Heart left ventricle (tissue), 16 donors: ENCODE data around the gene TLK2. TPM values are rescaled to one million over a fixed set of nuclear protein-coding genes. Genes with fewer than 3 reads are reported as not detected.
"Not testable (repeated sequence)": the region's sequence is repeated elsewhere in the genome, so short reads cannot be mapped to it uniquely, and the experiment has no call there.

Experiments
- ATAC-seq, 4 donors: fragments of 200-7000 bp; cut with Tn5 transposase; one replicate each; pipeline ENCODE4 v1.9.1; 2020 to 2022; ENCODE audit warnings: moderate library complexity in 4 of 4, mild to moderate bottlenecking in 3 of 4, moderate number of reproducible peaks in 1 of 4
- DNase-seq, 5 donors: peaks; one replicate each; pipeline ENCODE4 v3.0.0-alpha.2; 2020
- H3K27ac ChIP-seq, 12 donors: fragments of 200-600 bp; sonication (generic) in 4 of 12; one replicate each; pipeline versions ENCODE4 v1.5.0 to v1.8.0; 2016 to 2022; ENCODE audit warnings: mild to moderate bottlenecking in 2 of 12
- H3K27me3 ChIP-seq, 9 donors: fragments of 200-600 bp; sonication (generic) in 2 of 9; one replicate each; pipeline versions ENCODE4 v1.5.1 to v1.8.0; 2016 to 2022; ENCODE audit warnings: mild to moderate bottlenecking in 3 of 9
- H3K36me3 ChIP-seq, 9 donors: fragments of 200-600 bp; sonication (generic) in 2 of 9; one replicate each; pipeline versions ENCODE4 v1.5.0 to v1.8.0; 2018 to 2022; ENCODE audit warnings: mild to moderate bottlenecking in 2 of 9
- H3K4me1 ChIP-seq, 12 donors: fragments of 200-600 bp; sonication (generic) in 4 of 12; one replicate each; pipeline versions ENCODE4 v1.5.0 to v1.8.0; 2016 to 2022; ENCODE audit warnings: mild to moderate bottlenecking in 3 of 12
- H3K4me3 ChIP-seq, 12 donors: fragments of 200-600 bp; sonication (generic) in 4 of 12; one replicate each; pipeline versions ENCODE4 v1.5.0 to v1.8.0; 2017 to 2022; ENCODE audit warnings: mild to moderate bottlenecking in 9 of 12, moderate library complexity in 4 of 12
- H3K9me3 ChIP-seq, 12 donors: fragments of 200-600 bp; sonication (generic) in 4 of 12; one replicate each; pipeline versions ENCODE4 v1.5.0 to v1.8.0; 2016 to 2022; ENCODE audit warnings: mild to moderate bottlenecking in 1 of 12
- POLR2A ChIP-seq, 2 donors: fragments of 450-650 bp; IDR thresholded peaks; one replicate each; pipeline ENCODE4 v1.6.1; 2017; ENCODE audit warnings: antibody characterized with exemption in 2 of 2, mild to moderate bottlenecking in 2 of 2, moderate library complexity in 2 of 2
- WGBS, 4 donors: extraction: QIAGEN DNeasy Blood & Tissue Kit in 2 of 4; methylation state at CpG; one replicate each; pipeline versions ENCODE4 v1.1.5 to v1.1.7; 2013 to 2018; 5-methylcytosine and 5-hydroxymethylcytosine counted together
- intact Hi-C, 10 donors: fragments of 100-400 bp; cut with DNase I; formaldehyde crosslinking; loops; one replicate each; pipeline versions ENCODE4 v1.11.1 to v1.14.2; 2022
- polyA plus RNA-seq, 2 donors: library from polyadenylated mRNA; stranded (reverse); fragments of 200-250 nt; gene quantifications; one replicate each; pipeline ENCODE4 v1.2.3, GENCODE V29; 2013
- total RNA-seq, 9 donors: library from RNA; depleted of rRNA in 2 of 9; stranded (reverse); fragments of >200 nt in 2 of 9; fragmentation: NEBNext Ultra II Directional in 3 of 9; extraction: Animal tissue kit (Norgen Biotek cat#: 25700) in 3 of 9; gene quantifications; one replicate each; pipeline versions ENCODE4 v1.1.0 to v1.2.4, GENCODE V29; 2016 to 2023
- TF ChIP-seq, protein P1 (sequence below), 12 donors: fragments of 200-600 bp; sonication (generic) in 4 of 12; IDR thresholded peaks; one replicate each; pipeline versions ENCODE4 v1.5.0 to v1.8.0; 2018 to 2022; ENCODE audit warnings: antibody characterized with exemption in 12 of 12, mild to moderate bottlenecking in 5 of 12
- donor health status: ischemic (EF 13 %, LVEDD 7.1; RV severe dilation, severe dysfunction).
- donor health status: healthy with polysubstance abuse.
- donor health status: DM: no; HTN: yes; CAD: no.
- donor health status: DM: no; HTN: no; CAD: no.
- donor health status: ischemic (EF 25% LVEDD 6.9; RV normal size, moderate dysfunction).
- donor health status: ischemic (EF 25% LVEDD 5.7; RV mildly dilated, moderate dysfunction).
- donor health status: healthy.
- donor health status: DM: yes; HTN: yes; CAD: no.
- donor health status: ischemic (EF 35%, LVEDD 5.7; RV mildly dilated, moderate dysfunction).
- donor health status: nonischemic (EF 11% LVEDD 7.7; RV severe dilation, severe dysfunction).
- donor health status: DM: yes; HTN: yes; CAD: no.
- donor health status: PGD.
- donor health status: ischemic (EF 29% LVEDD 5.4; RV normal size, mild dysfunction).
- donor health status: nonischemic (EF 23%, LVEDD 6.1; RV moderate dilation, normal function).

TLK2 gene
- total and polyA plus RNA-seq, 11 donors, result 11.0 to 36.8 (median 29.5) TPM

DNA sequence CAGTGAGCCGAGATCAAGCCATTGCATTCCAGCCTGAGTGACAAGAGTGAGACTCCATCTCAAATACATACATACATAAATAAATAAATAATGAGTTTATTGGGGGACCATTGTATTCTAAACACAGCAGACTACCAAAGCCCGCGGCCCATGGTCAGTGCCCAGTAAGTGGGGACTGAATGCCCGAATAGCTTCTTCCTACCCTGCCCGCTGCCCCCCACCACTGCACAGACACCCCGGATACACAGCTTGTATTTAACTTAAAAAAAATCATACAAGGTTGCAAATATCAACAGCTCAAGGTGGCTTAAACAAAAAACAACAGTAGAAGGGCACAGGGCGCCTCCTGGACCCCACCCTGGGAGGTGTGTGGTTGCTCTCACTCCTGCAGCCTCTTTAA lies 22.6 kb upstream of the TLK2 start:
- no peak for ATAC-seq
- H3K9me3 ChIP-seq, result no peaks in the 10 kb centered on the region
- DNase-seq, result no peak
- no peaks in the 10 kb centered on the region for H3K27me3 ChIP-seq
- intact Hi-C loops, result no loop called here
- WGBS, 4 donors, result 86 to 92% (median 89%) methylated on average over 7 of the region's 7 CpGs
- no peak overlapping the region for H3K4me3 ChIP-seq
- TF ChIP-seq POLR2A (IDR thresholded peaks at IDR 0.05), result no peak
- TF ChIP-seq, protein P1, sequence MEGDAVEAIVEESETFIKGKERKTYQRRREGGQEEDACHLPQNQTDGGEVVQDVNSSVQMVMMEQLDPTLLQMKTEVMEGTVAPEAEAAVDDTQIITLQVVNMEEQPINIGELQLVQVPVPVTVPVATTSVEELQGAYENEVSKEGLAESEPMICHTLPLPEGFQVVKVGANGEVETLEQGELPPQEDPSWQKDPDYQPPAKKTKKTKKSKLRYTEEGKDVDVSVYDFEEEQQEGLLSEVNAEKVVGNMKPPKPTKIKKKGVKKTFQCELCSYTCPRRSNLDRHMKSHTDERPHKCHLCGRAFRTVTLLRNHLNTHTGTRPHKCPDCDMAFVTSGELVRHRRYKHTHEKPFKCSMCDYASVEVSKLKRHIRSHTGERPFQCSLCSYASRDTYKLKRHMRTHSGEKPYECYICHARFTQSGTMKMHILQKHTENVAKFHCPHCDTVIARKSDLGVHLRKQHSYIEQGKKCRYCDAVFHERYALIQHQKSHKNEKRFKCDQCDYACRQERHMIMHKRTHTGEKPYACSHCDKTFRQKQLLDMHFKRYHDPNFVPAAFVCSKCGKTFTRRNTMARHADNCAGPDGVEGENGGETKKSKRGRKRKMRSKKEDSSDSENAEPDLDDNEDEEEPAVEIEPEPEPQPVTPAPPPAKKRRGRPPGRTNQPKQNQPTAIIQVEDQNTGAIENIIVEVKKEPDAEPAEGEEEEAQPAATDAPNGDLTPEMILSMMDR (IDR thresholded peaks at IDR 0.05), result no peak
- peaks cover 0 to 3% (median 0%) of the 10 kb centered on the region in 9 donors for H3K36me3 ChIP-seq
- H3K4me1 ChIP-seq, result no peaks in the 10 kb centered on the region
- no peak overlapping the region for H3K27ac ChIP-seq

- H3K9me3 ChIP-seq, H3K27me3 ChIP-seq, H3K27ac ChIP-seq, intact Hi-C loops, ATAC-seq, H3K4me3 ChIP-seq, DNase-seq, H3K36me3 ChIP-seq, H3K4me1 ChIP-seq: not testable (repeated sequence)
- 72 to 81% (median 74%) methylated on average over 10 of the region's 10 CpGs for WGBS, 4 donors
These were observed 20.1 kb upstream of the TLK2 start for GRCh38 chr17:62458483-62458882.

DNA sequence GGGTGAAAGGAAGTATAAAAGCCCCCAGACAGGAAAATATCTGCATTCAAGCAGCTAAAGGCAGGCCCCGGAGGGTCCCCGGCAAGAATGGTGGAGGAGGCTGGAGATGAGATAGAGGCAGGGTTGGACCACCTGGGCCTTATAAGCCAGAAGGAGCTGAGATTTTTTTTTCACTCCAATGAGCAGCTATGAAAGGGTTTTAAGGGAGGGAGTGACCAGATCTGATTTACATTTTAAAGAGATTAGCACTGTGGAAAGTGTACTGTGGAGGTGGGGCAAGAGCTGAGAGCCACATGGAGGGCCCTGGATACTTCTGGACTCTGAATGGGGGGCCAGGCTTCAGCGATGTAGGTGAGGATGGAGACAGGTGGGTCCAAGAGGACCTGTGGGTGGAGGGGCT lies 14.2 kb upstream of the TLK2 start:
- H3K4me1 ChIP-seq, H3K27ac ChIP-seq, H3K36me3 ChIP-seq, H3K27me3 ChIP-seq, ATAC-seq, H3K4me3 ChIP-seq, DNase-seq, intact Hi-C loops, H3K9me3 ChIP-seq: not testable (repeated sequence)
- WGBS, 4 donors, result 63 to 79% (median 73%) methylated on average over 3 of the region's 3 CpGs

DNA sequence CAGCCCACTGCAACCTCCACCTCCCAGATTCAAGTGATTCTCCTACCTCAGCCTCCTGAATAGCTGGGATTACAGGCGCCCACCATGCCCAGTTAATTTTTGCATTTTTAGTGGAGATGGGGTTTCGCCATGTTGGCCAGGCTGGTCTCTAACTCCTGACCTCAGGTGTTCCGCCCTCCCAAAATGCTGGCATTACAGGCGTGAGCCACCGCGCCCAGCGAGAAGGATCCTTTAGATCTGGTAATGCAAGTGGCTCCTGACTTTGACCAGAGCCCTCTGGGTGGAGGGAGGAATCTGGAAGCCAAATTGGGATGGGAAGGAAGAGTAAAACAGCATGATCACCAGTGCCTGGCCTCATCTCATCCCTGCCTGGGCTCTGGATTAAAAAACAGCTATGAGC lies 13.4 kb upstream of the TLK2 start:
- ATAC-seq, H3K4me1 ChIP-seq, H3K9me3 ChIP-seq, H3K4me3 ChIP-seq, H3K36me3 ChIP-seq, DNase-seq, H3K27me3 ChIP-seq, H3K27ac ChIP-seq, intact Hi-C loops: not testable (repeated sequence)
- WGBS, 4 donors, result 96 to 99% (median 97%) methylated on average over 7 of the region's 7 CpGs

DNA sequence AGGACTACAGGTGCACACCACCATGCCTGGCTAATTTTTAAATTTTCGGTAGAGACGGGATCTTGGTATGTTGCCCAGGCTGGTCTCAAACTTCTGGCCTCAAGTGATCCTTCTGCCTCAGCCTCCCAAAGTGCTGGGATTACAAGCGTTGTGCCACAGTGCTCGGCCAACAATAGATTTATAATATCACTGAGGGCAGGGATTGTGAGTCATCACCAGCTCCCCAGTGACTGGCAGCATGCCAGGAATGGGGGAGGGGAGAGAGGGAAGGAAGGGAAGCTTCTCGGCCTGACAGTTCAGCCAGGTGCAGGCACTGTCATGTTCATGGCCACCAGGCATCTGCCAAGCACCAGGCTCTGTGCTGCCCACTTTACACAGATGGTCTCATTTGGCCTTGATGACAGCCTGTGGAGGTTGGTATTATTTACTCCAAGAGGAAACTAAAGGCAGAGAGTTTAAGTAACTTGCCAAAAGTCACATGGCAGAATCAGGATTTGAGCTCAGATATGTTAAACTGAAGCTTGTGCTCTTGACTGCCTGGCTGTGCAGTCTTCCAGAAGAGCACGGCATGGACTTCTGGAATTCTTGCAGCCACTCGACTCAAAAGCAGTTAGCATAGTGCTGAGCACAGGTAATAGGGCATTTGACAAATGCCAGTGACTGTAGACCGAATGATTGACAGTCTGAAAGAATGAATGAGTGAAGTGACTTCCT lies 7.8 kb upstream of the TLK2 start:
- peak; percentile 46 to 82 (median 48) for DNase-seq
- H3K27ac ChIP-seq, H3K4me1 ChIP-seq, H3K4me3 ChIP-seq, H3K9me3 ChIP-seq, H3K27me3 ChIP-seq, H3K36me3 ChIP-seq, intact Hi-C loops: not testable (repeated sequence)
- ATAC-seq, result peak in 3 of 4 donors; percentile 54 to 68 (median 57)
- WGBS, 4 donors, result 38 to 50% (median 43%) methylated on average over 5 to 6 of the region's 8 CpGs

DNA sequence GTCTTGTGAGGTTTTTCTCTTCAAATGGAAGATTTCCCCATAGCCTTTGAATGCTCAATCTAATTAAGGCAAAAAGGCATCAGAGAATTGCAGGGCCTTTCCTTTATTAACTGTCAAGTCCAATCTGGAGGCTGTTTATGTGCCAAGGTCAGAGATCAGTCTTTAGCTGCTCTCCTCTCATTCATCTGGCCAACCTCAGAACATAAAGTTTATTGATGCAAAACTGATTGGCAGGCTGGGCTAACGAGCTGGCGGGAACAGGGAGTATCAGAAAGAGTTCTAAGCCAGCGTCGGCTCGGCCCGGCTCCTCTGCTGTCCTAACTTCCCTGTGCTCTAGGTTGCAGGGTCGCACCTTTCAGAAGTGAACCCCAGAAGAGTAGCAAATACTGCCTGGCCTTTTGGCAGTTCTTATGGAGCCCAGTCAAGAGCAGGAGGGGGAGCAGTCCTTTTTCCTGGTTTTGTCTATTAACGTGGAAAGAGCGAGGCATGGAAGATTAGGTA lies 7.2 kb upstream of the TLK2 start:
- H3K36me3 ChIP-seq, intact Hi-C loops: not testable (repeated sequence)

GRCh38 chr17:62473030-62473982 lies 5.3 kb upstream of the TLK2 start:
- intact Hi-C loops, H3K4me3 ChIP-seq, H3K27me3 ChIP-seq, H3K27ac ChIP-seq, H3K36me3 ChIP-seq, H3K9me3 ChIP-seq, DNase-seq: not testable (repeated sequence)
- ATAC-seq, result peak in 2 of 4 donors; percentile 19 to 24
- peaks cover 0 to 14% (median 3%) of the 10 kb centered on the region in 12 donors for H3K4me1 ChIP-seq
- WGBS, 4 donors, result 82 to 87% (median 84%) methylated on average over 8 of the region's 8 CpGs

More for the DNA sequence above, 7.2 kb upstream of the TLK2 start:
- not testable (repeated sequence) for H3K27ac ChIP-seq, H3K4me3 ChIP-seq, H3K27me3 ChIP-seq, DNase-seq, H3K9me3 ChIP-seq, H3K4me1 ChIP-seq
- WGBS, 4 donors, result 74 to 80% (median 77%) methylated on average over 9 of the region's 9 CpGs
- ATAC-seq, result peak in 1 of 4 donors; percentile 25

- Histone ChIP-seq H3K36me3 (peaks cover 0 to 12% (median 5%) of the 10 kb centered on the region in 9 donors), H3K27ac (peak overlapping the region in 4 of 12 donors; percentile 86 to 94 (median 90)), H3K4me3 (peak overlapping the region in 8 of 12 donors; percentile 61 to 92 (median 74)), H3K4me1 (peaks cover 0 to 28% (median 15%) of the 10 kb centered on the region in 12 donors)
- ATAC-seq, H3K27me3 ChIP-seq, intact Hi-C loops, H3K9me3 ChIP-seq, DNase-seq: not testable (repeated sequence)
- 91 to 94% (median 92%) methylated on average over 8 of the region's 8 CpGs for WGBS, 4 donors
These were observed 1.5 kb upstream of the TLK2 start for GRCh38 chr17:62477111-62477510.

GRCh38 chr17:62477718-62478408 lies 762 bp upstream of the TLK2 start:
- Histone ChIP-seq H3K4me3 (peak overlapping the region; percentile 61 to 92 (median 74)), H3K27ac (peak overlapping the region; percentile 75 to 95 (median 92)), H3K36me3 (peaks cover 0 to 20% (median 10%) of the 10 kb centered on the region in 9 donors), H3K4me1 (peaks cover 0 to 35% (median 20%) of the 10 kb centered on the region in 12 donors)
- DNase-seq, result peak in 3 of 5 donors; percentile 30 to 51 (median 40)
- intact Hi-C loops, H3K9me3 ChIP-seq, H3K27me3 ChIP-seq: not testable (repeated sequence)
- peak; percentile 15 to 54 (median 42) for ATAC-seq
- WGBS, 4 donors, result 1 to 14% (median 4%) methylated on average over 4 to 61 of the region's 61 CpGs
